GM12873 (cell line): ENCODE data around the gene DNAH9.
A peak's percentile ranks its signal among the peaks of the same experiment; 100 is the strongest.

ENCODE experiments used
- CTCF ChIP-seq: IDR thresholded peaks from 2 replicates; pipeline ENCODE4 v1.5.1; 2012; ENCODE audit warnings: low read depth, mild to moderate bottlenecking, moderate library complexity, low read length, control low read depth; ENCODE audit not compliant: insufficient read depth; ENCODE audit errors: missing control alignments

DNAH9 gene

DNA sequence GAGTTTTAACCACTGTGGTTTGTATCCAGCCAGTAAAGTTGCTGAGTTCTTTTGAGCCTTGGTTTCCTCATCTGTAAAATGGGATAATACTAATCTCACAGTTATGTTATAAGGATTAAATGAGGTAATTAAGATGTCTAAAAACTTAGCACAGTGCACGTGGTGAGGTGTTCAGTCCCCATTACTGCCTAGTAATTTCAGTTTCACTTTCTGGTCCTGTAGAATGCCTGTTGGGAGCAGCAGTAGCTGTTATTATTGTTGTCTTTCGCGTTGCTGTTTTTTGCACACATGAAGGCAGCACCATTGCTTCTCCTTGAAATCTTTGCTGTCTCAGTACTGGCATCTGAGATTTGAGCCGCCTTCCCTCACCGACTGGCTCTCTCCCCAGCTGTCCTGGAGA, 182.4 kb downstream of the DNAH9 start:
- TF ChIP-seq CTCF, result no peak

DNA sequence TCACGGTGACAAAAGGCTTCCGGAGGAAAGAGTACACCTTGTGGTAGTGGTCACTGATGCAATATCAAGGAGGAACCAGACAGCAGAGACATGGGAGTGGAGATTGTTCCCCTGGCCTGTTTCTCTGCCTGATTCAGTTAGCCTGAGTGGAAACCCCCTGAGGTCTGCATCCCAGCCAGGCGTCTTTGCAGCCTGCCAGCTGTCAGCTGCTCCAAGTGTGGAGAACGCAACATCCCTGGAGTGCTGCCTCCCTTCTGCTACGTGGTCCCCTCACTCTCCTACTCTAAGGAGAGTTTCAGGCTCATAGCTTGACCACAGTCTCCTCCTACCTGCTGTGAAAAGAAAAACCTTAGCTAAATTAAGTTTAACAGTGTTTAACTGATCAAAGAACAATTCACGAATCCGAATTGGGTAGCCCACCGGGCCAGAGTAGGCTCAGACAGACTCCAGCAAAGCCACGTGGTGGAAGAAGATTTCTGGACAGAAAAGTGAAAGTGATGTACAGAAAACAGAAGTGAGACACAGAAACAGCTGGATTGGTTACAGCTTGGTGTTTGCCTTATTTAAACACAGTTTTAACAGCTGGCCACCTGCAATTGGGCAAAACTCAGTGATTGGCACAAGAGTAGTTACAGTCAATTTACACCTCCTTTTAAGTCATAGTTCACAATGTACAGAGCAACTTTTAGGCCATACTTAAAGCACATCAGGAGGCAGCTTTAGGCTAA, 188.6 kb downstream of the DNAH9 start:
- TF ChIP-seq CTCF, result no peak

- TF ChIP-seq CTCF, result no peak
Measured at GRCh38 chr17:11795906-11796305, 197.6 kb downstream of the DNAH9 start.

- peak; percentile 33 for TF ChIP-seq CTCF
Measured at GRCh38 chr17:11797803-11798202, 199.5 kb downstream of the DNAH9 start.

- no peak for TF ChIP-seq CTCF
Measured at GRCh38 chr17:11803231-11803969, 205.1 kb downstream of the DNAH9 start.

DNA sequence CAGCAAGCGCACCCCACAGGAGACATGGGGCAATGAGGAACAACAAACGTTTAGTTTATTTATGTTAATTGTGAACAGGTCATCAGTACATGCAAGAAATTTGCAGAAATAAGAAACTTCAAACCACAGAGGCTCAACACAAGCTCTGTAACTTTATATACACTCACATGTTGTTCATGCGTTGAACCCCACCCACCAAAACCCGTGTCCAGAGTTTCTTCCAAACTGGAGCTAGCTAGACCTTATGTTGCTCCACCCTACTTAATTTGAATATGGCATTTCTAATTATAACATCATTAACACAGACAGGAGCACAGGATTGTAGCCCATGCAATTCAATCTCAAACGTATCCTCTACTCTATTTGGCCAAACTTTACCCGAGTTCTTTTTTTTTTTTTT, 206.9 kb downstream of the DNAH9 start:
- TF ChIP-seq CTCF, result no peak

DNA sequence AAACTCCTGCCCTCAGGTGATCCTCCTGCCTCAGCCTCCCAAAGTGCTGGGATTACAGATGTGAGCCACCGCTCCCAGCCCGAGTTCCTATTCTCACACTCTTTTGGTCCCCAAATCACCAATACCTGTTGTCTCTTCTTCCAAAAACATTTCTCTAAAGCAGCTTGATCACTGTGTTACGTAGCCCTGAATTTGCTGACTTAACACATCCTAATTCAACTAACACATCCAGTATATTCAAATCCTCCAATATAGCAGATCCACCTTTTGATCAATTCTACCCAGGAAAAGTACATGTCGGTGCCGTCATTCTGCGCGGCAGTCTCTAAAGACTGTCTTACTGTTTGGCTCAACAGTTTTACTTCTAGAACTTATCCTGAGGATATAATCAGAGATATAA, 207.7 kb downstream of the DNAH9 start:
- no peak for TF ChIP-seq CTCF
